NOMO-1 (cell line): ENCODE results near the gene SPATA18.
"Not testable (repeated sequence)": the region's sequence is repeated elsewhere in the genome, so short reads cannot be mapped to it uniquely, and the experiment has no call there.

Experiments
- DNase-seq, 2 experiments: peaks; one replicate each; lab custom pipeline; 2025; ENCODE audit not compliant: unreplicated experiment in 2 of 2; lab: John Stamatoyannopoulos, UW

SPATA18 gene

DNA sequence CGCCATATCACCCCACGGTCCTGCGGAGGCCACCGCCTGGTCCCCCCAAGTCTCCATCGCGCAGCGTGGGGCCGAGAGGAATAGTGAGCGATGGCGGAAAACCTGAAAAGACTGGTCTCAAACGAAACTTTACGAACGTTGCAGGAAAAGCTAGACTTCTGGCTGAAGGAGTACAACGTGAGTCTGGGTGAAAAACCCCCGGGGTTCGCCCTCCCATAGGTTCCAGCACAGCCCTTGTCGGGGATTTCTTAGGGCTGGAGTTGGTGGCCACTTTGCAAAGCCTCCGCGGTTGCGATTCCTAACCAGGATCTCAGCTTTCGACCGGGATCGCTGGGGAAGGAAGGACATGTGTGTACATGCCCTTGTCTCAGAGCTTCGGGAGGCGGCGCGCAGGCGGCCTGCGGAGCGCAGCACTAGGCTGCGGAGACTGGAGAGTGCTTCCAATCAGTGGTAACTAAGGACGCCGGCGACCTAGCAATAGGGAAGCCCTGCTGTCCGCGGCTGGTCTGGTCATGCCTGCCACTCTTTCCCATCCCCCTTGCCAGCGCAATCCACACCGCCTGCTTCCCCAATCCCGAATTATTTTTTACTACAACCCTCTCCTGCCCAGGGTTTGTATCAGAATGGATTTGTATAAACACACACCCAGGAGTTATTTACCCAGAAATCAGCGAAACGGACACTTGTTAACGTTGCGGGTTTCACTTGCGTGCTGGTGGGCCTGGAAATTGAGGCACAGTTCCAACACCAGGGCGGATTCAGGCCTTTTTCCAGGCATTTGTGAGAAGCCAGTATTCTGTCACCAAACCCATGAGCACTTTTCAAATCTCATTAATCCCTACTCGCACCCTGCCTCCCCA is 741 bp downstream of the SPATA18 start:
- peak; percentile 17 to 55 for DNase-seq

DNA sequence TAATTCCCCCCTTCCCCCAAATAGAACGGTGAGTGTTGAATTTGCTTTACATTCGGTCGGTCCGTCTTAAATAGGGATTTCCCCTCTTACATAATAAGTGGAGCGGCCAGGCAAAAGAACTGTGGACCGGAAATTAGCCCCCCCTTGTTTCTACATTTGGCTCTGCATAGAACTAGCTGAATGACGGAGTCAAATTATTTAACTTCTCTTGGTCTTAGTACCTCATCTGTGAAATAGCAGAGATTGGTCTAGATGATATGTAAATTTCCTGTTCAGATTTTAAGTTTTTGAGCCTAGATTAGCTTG is 1.3 kb downstream of the SPATA18 start:
- DNase-seq = peak; percentile 34 to 51

DNA sequence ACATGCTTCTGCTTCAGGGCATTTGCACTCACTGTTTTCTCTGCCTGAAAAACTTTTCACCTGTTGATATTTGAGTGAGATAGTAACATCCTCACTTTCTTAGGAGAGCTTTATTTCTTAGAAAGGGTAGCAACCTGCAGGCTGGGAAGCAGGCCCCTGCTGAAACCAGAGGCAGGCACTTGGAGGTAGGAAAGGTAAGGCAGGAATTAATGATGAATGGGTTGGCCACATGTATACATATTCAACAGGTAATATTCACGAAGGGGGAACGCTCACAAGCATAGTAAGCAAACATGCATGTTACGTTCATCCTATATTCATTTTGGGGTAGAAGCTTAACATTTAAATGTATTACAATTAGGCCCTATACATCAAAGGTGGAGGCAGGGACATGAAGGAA is 3.1 kb downstream of the SPATA18 start:
- DNase-seq = no peak

DNA sequence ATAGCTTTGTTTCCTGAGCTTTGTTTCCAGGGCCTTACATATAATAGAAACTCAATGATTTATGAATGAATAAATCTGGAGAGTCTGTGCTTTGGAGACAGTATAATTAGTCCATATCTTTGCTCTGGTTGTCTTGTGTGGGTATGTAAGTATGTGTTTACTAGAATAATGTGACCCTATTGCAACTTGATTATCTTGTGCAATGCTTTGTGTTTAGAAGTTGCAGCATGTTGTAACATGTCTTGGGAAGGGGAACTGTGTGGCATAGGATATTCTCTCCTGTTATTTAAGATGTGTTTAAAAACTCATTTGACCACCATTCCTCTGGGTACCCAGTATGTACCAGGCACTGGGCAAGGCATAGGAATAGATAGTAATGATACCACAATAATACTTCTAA is 6.1 kb downstream of the SPATA18 start:
- DNase-seq = peak in 1 of 2 experiments; percentile 42

DNA sequence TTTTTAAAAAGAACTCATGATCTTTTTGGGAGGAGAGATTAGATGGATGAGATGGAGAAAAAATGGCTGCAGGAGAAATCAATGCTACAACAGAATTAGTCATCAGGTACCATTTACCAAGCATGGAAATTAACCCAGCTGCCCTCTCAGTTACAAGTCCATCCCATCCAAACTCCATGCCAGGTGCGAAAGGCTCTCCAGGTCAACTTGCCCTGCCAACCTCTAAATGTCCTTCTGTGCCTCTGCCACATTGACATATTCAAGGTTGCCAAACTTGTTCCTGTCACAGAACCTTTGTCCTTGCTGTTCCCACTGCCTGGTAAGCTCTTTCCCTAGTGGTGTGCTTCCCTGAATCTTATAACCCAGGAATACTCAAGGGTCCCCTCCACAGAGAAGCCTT is 7.2 kb downstream of the SPATA18 start:
- no peak for DNase-seq

DNA sequence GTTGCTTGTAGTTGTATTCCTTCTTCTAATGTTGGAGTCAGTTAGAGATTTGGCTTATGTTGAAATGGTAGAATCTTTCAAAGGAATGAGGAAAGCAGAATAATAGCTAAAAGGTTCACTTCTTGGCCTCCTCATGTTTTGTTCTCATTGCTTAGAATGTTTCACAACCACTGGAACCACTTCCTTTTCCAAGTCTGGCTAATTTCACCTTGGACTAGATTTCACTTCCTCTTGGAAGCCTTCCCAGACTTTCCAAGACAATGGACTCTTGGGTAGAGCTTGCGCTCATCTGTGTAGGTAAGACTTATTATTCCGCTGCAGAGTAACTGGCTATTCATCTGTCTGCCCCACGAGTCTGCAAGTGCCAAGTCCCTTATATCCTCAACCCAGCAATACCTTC is 8.3 kb downstream of the SPATA18 start:
- DNase-seq = peak; percentile 13 to 47

DNA sequence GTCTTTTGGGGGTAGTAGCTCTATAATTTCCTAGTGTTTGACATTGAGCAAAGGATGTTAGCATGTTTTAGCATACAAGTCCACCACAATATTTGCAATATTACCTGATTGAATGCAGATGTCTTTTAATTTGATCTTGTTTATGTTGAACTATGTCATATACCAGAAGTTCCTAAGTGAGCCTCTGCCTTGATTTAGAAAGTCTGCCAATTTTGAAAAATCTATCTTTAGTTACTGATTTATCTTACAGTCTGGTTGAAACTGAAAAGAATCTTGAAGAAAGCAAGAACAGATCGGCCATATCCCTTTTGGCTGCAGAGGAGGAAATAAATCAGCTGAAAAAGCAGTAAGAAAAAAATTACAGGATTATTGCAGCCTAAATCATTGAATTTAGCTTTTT is 18.5 kb downstream of the SPATA18 start:
- no peak for DNase-seq

DNA sequence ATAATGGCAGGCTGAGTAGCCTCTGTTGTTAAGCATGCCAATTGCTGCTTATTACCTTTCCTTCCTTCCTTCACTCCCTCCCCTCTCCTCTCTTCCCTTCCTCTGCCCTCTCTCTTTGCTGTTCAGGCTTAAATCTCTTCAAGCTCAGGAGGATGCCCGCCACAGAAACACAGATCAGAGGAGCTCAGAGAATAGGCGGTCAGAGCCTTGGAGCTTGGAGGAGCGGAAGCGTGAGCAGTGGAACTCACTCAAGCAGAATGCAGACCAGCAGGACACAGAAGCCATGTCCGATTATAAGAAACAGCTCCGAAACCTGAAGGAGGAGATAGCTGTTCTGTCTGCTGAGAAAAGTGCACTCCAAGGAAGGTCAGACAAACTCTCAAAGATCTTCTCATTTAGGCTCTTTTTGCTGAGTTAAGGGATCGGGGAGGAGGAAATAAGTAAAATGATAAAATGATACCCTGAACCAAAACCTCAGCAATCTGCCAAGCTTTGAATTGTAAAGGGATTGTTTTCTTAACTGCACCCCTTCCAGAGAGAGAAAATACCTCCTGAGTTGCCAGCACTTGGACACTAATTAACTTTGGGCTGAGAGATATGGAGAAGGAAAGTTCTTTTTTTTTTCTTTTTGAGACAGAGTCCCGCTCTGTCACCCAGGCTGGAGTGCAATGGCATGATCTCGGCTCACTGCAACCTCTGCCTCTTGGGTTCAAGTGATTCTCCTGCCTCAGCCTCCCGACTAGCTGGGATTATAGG is 20.9 kb downstream of the SPATA18 start:
- DNase-seq = no peak

DNA sequence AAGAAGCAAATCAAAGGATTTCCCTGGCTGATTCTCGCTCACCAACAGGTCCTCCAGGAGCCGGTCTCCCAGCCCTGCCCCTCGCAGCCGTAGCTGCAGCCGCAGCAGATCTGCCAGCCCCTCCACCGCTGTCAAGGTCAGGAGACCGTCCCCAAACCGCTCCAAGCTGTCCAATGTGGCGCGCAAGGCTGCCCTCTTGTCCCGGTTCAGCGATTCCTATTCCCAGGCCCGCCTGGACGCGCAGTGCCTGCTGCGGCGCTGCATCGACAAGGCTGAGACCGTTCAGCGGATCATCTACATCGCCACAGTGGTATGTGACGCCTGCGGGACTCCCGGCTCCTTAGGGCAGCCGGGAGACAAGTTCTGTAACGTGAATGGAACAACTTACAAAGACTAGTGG is 25.6 kb downstream of the SPATA18 start:
- DNase-seq = no peak

DNA sequence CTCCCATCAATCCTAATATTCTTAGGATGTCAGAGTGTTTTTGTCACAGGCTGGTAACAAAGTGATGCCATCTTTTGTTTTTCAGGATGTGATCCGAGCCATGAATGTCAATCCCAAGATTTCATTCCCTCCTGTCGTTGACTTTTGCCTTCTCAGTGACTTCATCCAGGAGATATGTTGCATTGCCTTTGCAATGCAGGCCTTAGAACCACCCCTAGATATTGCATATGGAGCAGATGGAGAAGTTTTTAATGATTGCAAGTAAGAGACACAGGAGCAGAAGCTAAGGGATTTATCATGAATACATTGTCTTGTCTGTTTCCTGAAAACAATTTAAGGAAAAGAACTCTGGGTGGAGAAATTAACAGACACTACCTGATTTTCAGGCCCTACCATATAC is 28.6 kb downstream of the SPATA18 start:
- no peak for DNase-seq

DNA sequence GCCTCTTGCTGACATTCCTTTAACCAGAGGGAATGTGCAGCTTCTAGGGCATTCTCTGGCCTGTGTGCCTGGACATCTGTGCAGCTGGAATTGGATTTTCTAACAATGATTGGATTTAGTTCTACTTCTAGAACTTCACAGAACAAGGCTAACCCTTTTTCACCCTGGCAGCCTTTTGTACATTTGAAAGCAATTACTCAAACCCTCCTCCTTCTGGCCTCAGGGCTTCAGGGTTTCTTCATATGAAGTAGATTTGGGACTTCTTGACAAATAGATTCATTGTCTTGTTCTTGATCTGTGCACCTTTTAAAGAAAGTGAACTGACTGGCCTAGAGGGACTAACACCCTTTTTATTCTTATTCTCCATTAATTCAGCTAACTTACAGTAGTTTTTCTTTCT is 30.1 kb downstream of the SPATA18 start:
- no peak for DNase-seq

DNA sequence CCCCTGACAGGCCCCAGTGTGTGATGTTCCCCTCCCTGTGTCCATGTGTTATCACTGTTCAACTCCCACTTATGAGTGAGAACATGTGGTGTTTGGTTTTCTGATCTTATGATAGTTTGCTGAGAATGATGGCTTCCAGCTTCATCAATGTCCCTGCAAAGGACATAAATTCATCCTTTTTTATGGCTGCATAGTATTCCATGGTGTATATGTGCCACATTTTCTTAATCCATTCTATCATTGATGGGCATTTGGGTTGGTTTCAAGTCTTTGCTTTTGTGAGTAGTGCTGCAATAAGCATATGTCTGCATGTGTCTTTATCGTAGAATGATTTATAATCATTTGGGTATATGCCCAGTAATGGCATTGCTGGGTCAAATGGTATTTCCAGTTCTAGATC is 35.3 kb downstream of the SPATA18 start:
- not testable (repeated sequence) for DNase-seq

DNA sequence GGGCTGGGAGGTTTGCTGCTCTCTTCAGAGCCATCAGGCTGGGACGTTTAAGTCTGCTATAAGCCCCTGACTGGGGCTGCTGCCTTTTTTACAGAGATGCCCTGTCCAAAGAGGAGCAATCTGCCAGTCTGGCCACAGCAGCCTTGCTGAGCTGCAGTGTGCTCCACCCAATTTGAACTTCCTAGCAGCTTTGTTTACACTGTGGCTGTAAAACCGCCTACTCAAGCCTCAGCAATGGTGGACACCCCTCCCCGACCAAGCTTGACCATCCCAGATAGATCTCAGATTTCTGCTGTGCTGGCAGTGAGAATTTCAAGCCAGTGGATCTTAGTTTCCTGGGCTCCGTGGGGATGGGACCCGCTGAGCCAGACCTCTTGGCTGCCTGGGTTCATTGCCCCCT is 40.7 kb downstream of the SPATA18 start:
- no peak for DNase-seq

DNA sequence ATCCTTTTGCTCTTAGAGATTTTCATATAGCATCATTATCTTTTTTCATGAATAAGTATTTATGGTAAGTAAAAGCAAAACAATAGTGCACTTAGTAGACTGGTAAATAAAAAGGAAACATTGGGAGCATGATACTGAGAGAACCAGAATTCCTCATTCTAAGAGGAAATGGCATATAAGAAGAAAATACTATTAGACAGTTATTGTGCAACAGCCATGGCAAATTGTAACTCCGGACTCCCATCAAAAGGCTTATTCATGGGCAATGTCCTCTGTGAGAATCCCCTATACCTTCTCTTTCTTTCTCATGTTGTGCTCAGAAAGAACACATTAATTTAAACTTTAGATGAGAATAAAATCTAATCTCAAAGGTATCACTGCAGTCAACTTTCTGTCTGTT is 42.4 kb downstream of the SPATA18 start:
- DNase-seq = no peak

DNA sequence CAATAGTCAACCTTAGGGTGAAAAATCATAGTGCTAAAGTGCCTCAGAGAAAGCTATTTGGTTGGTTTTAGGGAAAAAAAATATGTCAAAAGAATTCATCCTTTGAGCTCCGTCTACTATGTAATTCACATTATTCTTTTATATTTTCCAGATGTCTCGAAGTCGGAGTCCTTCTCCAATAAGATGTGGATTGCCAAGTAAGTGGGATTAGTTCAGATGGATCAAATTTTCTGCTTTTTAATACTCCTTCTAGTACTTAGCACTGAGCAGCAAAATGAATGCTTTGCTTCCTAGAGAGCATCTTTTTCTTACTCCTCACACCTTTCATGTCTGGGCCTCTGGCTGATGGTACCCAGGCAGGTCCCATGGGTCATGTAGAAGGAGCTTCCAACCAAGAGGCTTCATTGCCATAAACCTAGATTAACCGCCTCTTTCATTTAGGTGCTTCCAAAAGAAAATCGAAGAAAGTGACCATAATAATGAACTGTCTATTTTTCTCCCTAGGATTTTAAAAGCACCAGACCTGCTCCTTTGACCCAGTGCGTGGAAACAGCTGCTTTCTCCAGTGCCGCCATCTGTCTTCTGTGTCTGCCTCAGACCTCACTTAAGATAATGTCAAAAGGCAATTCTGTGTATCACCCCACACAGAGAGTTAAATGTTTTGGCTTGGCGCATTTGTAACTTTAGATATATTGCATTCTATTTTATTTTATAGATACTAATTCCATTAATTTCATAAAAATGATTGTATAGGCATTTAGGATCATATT is 43.5 kb downstream of the SPATA18 start:
- DNase-seq = no peak

DNA sequence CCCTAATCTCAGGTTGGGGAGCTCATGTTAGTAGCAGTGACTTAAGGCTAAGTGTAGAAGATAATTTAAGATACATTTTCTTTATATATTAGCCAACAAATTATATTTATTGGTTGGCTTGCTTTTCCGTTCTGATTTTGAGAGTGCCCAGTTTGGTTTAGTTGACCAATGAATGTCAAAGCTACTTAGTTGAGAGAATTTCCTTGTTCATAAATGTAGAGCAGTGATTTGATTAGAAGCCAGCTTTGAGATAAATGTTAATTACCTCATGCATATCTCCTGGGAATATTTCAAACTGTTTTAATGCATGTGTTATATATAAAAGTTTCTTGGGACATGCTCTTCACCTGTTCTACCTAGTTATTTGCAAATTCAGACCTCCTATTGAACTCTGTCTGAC is 44.3 kb downstream of the SPATA18 start:
- DNase-seq = no peak

DNA sequence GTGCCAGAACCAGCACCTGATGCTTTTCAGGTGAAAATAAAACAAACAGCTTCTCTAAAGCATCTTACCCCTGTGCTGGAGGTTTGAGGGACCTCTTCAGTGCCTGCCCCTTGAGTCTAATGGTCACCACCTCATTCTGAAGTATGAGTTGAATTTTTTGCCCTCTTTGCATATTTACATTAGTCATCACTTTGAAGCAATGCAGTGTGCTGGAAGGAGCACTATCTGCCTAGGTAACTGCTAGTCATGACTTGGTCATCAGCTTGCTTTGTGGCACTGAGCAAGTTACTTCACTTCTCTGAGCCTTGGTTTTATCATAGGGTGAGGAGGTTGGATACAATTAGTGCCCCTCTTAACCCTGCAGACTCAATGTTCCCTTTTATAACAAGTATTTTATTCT is 44.9 kb downstream of the SPATA18 start:
- no peak for DNase-seq

DNA sequence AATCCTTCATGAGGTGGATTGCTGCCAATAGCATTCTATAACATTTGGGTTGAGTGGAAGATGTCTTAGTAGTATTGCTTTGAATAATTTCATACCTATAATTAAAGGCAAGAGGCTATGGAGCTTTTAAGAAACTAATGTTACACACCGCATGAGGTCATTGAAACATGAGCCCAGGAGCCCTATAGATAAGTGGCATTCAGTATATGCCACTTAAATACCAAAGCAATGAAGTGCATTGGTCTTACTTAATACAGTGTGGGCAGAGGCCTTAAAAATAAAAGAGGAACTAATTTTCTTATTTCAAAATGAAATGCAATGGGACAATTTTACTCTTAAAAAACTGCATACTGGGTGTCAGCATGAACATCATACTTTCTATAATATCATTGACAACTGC is 47.5 kb downstream of the SPATA18 start:
- DNase-seq = peak; percentile 54 to 77

DNA sequence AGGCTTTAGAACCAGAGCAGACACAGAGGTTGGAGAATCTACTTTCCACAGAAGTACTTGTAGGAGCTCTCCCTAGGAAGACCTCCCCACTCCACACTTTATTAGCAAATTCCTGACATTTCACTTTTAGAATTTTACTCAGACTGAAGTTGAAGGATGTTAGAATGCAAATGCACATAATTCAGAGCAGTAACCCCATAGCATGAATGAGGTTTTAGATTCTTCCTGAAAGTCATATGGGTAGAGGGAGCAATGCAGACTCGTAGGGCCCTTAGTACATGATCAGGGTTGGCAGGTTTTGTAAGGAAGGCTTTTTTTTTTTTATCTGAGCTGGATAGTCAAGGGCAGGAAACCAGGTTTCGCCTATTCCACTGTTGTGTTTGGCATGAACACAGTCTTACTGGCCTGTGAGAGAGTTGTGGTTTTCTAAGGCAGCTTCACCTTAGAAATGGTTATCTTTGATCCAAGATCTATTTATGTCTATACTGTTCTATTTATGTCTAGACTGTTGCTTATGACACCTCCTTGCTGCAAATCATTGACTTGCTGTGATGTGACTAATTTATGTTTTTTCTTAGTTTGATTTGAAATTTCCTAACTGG is 48.9 kb downstream of the SPATA18 start:
- no peak for DNase-seq

DNA sequence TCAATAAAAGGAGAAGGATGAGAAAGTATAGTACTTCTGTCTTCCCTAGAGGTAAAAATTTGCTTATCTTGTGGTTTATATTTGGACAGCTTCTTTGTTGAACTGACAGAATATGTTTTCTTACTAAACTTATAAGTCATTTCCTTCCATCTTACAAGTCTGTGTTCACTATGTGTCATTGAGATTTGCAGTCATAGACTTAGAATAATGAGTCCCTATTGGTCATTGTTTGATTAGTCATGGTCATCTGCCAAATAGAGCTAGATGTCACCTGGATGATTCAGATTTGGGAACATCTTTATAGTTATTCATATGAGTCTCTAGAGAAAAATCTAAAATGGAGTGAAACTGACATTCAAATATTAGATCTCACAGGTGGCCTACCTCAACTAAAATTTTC is 51.5 kb downstream of the SPATA18 start:
- no peak for DNase-seq

DNA sequence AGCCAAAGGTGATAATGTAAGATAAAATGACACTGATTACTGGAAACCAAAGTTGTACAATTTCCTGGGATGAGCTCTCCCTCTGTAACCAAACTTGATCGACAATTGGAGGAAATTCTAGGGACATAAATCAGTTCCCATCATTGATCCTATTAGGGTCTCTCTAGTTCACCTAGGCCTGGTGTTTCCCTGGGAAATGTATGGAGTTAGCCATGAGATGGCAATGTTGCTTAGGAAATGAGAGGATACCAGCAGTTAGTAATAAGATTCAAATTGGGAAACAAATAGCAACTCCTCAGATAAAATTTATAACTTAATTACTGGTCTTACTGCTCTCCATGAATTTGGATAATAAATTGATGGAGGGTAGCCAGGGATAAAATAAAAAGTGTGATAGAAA is 52.2 kb downstream of the SPATA18 start:
- no peak for DNase-seq
